HepG2 (cell line): ENCODE measurements around the gene DOCK1. TPM values are rescaled to one million over a fixed set of nuclear protein-coding genes. Genes with fewer than 3 reads are reported as not detected.

Source experiments
- ARID5B ChIP-seq: IDR thresholded peaks from 2 replicates; pipeline ENCODE4 v1.4.0; 2020; ENCODE audit warnings: mild to moderate bottlenecking, missing genetic modification reagents
- CCAR2 ChIP-seq: fragments of 200-400 bp; formaldehyde crosslinking; optimal IDR thresholded peaks from 2 replicates; pipeline ENCODE3; 2018; ENCODE audit warnings: low read depth, mild to moderate bottlenecking, low read length, moderate library complexity
- HNF1B ChIP-seq: sonication (generic); formaldehyde crosslinking; IDR thresholded peaks from 2 replicates; pipeline ENCODE4 v1.5.1; 2020; ENCODE audit warnings: mild to moderate bottlenecking, moderate library complexity, missing genetic modification reagents
- HNF4G ChIP-seq, 2 experiments: sonication (generic) in 1 of 2; formaldehyde crosslinking in 1 of 2; IDR thresholded peaks; 2 replicates each; pipeline versions ENCODE4 v1.4.0 to v1.6.1; 2011 to 2020; ENCODE audit warnings: borderline replicate concordance in 2 of 2, low read depth in 2 of 2, mild to moderate bottlenecking in 2 of 2, low read length in 1 of 2, missing genetic modification reagents in 1 of 2, moderate library complexity in 1 of 2
- PITX1 ChIP-seq: sonication (generic); formaldehyde crosslinking; IDR thresholded peaks from 2 replicates; pipeline ENCODE4 v1.5.1; 2020; ENCODE audit warnings: mild to moderate bottlenecking, missing genetic modification reagents
- SNAPC5 ChIP-seq: sonication (generic); formaldehyde crosslinking; IDR thresholded peaks from 2 replicates; pipeline ENCODE4 v1.8.1; 2023; ENCODE audit warnings: mild to moderate bottlenecking, missing genetic modification reagents, borderline replicate concordance
- ZBTB2 ChIP-seq: sonication (generic); formaldehyde crosslinking; IDR thresholded peaks from 2 replicates; pipeline ENCODE4 v1.8.0; 2022; ENCODE audit warnings: low read depth, missing genetic modification reagents
- ZBTB26 ChIP-seq: IDR thresholded peaks from 2 replicates; pipeline ENCODE4 v1.6.1; 2016; ENCODE audit warnings: missing compliant biosample characterization, missing genetic modification reagents, borderline replicate concordance
- polyA plus RNA-seq, 8 experiments: library from polyadenylated mRNA; depleted of rRNA in 3 of 8; stranded (reverse) in 7 of 8; unstranded in 1 of 8; fragments of >200 nt; fragmentation: Illumina TruSeq in 4 of 8; extraction: Trizol in 4 of 8; gene quantifications; 2 replicates each; pipeline versions ENCODE4 v1.2.1 to v1.2.3, GENCODE V29; 2011 to 2016; ENCODE audit warnings: low read depth in 4 of 8, missing spikeins in 1 of 8, mixed read lengths in 1 of 8; ENCODE audit not compliant: insufficient read depth in 1 of 8
- total RNA-seq, 5 experiments: library from RNA; depleted of rRNA; stranded (reverse); fragments of >200 nt; fragmentation: Illumina TruSeq; extraction: Trizol; gene quantifications; 2 replicates each; pipeline ENCODE4 v1.2.3, GENCODE V29; 2016; ENCODE audit warnings: low read depth in 1 of 5

DOCK1 gene
- total and polyA plus RNA-seq, 2 of the 13 experiments (the other 11 are each of a cell fraction or from before 2014, with no cell fraction given): 8.3 to 25.5 TPM

GRCh38 chr10:127227663-127228062 is 322.4 kb downstream of the DOCK1 start (continued):
- TF ChIP-seq HNF1B (CRISPR knock-in tag): no peak
- peak; percentile 46 for TF ChIP-seq ARID5B (CRISPR knock-in tag)
- TF ChIP-seq HNF4G (IDR thresholded peaks at IDR 0.05; ENCODE audit: borderline replicate concordance, low read depth, low read length): peak; percentile 77
- TF ChIP-seq HNF4G (CRISPR knock-in tag; IDR thresholded peaks at IDR 0.05; ENCODE audit: borderline replicate concordance, low read depth): no peak
- no peak for TF ChIP-seq SNAPC5 (CRISPR knock-in tag)
- TF ChIP-seq ZBTB26 (CRISPR knock-in tag): no peak
- no peak for TF ChIP-seq CCAR2
- peak; percentile 18; the same call in 1 of the 2 replicates for TF ChIP-seq PITX1 (CRISPR knock-in tag)
- no peak for TF ChIP-seq ZBTB2 (CRISPR knock-in tag)
